ENCODE results near the gene KIF20B. TPM values are rescaled to one million over a fixed set of nuclear protein-coding genes. Genes with fewer than 3 reads are reported as not detected.

The KIF20B gene
- total RNA-seq, 4 donors from 2014 or later: 1.7 to 4.1 (median 2.7) TPM

DNA sequence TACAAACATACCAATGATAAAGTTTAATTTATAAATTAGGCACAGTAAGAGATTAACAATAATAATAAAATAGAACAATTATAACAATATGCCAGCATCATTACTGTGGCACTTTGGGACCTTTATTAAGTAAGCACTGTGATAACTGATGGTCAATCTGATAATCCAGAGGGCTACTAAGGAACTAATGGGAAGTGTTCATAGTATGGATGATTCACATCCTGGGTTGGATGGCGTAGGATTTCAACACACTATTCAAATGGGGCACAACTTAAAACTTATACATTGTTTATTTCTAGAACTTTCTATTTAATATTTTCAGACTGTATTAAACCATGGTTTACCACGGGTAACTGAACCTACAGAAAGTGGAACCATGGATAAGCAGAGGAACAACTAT lies 90.8 kb downstream of the KIF20B start:
- ATAC-seq (ENCODE audit: low FRiP score) (no peak), DNase-seq (ENCODE audit: low spot score) (no peak)

DNA sequence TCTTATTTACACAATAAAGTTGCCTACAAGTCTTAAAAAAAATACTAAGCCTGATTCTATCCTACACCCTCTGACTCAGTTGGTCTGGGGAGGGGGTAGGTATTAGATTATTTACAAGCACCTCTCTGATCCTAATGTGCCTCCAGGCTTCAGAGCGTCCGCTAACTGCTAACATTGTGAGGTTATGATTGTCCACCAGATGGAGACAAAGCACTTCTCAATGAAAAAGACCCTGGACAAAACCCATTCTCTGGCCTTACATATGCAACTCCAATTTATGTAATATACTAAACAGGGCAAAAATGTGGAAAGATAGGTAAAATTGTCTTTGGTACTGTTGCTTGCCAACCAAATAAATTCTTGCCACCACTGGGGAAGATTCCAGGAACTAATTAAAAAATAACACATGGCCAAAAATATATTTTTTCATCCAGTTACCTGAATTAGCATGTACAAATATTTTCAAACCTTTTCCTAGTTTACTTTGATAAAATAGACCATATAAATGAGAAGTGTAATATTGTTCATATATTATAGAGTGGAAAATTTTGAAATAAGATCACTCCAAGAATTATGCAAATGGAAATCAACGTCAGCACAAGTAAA lies 92.4 kb downstream of the KIF20B start:
- no peak for ATAC-seq (ENCODE audit: low FRiP score)
- TF ChIP-seq, protein P1, sequence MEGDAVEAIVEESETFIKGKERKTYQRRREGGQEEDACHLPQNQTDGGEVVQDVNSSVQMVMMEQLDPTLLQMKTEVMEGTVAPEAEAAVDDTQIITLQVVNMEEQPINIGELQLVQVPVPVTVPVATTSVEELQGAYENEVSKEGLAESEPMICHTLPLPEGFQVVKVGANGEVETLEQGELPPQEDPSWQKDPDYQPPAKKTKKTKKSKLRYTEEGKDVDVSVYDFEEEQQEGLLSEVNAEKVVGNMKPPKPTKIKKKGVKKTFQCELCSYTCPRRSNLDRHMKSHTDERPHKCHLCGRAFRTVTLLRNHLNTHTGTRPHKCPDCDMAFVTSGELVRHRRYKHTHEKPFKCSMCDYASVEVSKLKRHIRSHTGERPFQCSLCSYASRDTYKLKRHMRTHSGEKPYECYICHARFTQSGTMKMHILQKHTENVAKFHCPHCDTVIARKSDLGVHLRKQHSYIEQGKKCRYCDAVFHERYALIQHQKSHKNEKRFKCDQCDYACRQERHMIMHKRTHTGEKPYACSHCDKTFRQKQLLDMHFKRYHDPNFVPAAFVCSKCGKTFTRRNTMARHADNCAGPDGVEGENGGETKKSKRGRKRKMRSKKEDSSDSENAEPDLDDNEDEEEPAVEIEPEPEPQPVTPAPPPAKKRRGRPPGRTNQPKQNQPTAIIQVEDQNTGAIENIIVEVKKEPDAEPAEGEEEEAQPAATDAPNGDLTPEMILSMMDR (IDR thresholded peaks at IDR 0.05): no peak
- DNase-seq (ENCODE audit: low spot score): no peak

More for the DNA sequence above, 90.8 kb downstream of the KIF20B start:
- TF ChIP-seq, protein P1 (IDR thresholded peaks at IDR 0.05): no peak

DNA sequence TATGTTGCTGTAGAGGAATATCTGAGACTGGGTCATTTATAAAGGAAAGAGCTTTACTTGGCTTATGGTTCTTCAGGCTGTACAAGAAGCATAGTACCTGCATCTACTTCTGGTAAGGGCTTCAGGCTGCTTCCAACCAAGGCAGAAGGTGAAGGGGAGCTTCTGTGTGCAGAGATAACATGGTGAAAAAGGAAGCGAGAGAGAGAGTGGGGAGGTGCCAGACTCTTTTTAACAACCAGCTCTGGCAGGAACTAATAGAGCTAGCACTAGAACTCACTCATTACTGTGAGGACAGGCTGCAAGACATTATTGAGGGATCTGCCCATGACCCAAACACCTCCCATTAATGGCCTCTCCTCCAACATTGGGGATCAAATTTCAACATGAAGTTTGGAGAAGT lies 94.5 kb downstream of the KIF20B start:
- ATAC-seq (ENCODE audit: low FRiP score) (no peak), DNase-seq (ENCODE audit: low spot score) (no peak)
- TF ChIP-seq, protein P1 (IDR thresholded peaks at IDR 0.05): no peak

DNA sequence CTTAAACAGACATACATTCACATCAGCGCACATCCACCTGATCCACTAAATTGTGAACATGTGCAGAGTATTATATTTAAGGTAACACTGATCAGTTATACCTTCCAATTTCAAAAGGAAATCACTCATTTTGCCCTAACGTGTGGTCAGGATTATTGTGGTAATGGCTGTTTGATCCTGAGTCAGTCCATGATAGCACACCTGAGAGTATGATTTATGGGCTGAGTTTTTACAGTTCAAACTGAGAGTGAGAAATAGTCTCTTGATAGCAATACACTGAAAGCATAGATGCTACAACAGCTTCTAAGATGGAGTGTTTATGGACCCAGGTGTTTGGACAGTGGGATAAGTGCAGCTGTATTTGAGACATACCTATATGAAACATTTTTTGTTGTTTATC lies 96.7 kb downstream of the KIF20B start:
- no peak for DNase-seq (ENCODE audit: low spot score)
- TF ChIP-seq, protein P1 (IDR thresholded peaks at IDR 0.05): no peak
- no peak for ATAC-seq (ENCODE audit: low FRiP score)

DNA sequence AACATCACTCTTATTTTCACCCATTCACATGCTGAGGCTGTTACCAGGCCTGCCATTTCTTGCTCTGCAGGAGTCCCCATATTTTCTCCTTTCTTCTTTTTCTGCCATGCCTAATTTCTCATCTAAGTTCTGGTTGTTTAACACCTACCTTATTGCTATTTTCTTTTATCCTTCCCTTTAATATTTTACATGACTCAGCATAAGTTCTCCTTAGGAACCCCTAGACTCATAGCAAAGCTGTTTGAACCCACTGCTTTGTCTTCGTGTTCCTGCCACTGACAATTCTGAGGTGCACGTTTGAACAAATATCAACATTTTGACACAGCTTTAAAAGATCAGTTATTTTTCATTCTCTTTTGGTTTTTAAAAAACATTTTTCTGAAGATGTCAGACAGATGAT lies 98.2 kb downstream of the KIF20B start:
- TF ChIP-seq, protein P1 (IDR thresholded peaks at IDR 0.05): no peak
- ATAC-seq (ENCODE audit: low FRiP score): no peak
- DNase-seq (ENCODE audit: low spot score): no peak

DNA sequence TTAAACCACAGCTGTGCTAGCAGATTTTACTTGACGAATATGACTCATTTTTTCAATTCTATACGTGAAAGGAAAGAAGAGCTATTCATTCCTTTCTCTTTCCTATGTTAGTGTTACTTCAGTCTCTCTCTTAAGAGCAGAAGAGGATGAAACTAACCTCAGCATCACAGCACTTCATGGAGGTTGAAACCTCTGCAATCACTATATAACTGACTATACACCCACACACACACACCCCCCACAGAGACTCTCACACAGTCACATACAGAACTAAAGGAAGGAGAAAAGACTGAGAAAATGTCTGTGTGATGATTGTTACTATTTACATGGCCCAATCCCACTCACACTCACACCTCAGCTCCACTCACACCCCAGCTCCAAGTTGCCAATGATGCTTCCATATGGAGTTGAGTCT lies 104.2 kb downstream of the KIF20B start:
- no peak for ATAC-seq (ENCODE audit: low FRiP score)
- DNase-seq (ENCODE audit: low spot score): no peak
- TF ChIP-seq, protein P1 (IDR thresholded peaks at IDR 0.05): no peak

DNA sequence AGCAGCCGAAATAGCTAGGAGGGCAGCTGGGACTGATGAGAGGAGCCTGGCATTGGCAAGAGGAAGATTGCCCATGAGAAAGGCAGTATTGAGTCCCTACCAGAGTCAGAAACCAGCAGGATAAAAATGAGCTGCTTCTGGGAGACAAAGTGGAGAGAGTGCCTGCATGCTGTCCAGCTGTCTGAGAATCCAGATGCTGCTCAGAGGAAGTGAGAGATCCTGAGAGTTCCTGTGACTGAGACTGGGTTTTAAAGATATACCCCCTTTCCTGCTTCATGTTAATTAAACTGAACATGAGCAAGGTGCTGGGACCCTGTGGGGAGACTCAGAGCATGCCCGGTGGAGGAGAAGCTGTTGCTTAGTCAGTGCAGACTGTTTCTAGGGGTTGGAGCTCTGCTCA lies 107.5 kb downstream of the KIF20B start:
- TF ChIP-seq, protein P1 (IDR thresholded peaks at IDR 0.05): no peak
- ATAC-seq (ENCODE audit: low FRiP score) (no peak), DNase-seq (ENCODE audit: low spot score) (no peak)

All from omental fat pad (tissue), 4 donors.